B cell (primary cell): Measurements from ENCODE around the gene RMDN2. TPM values are rescaled to one million over a fixed set of nuclear protein-coding genes. Genes with fewer than 3 reads are reported as not detected.

Experiments
- ATAC-seq: fragments of 200-7000 bp; cut with Tn5 transposase; one replicate; pipeline ENCODE4 v1.10.0; 2021; ENCODE audit warnings: low read depth, mild to moderate bottlenecking, moderate number of reproducible peaks, moderate library complexity
- CTCF ChIA-PET: fragments of 350-600 bp; sonication (Branson Sonifier 250); formaldehyde crosslinking; loops from one replicate; lab custom pipeline; 2021; ENCODE audit warnings: antibody characterized with exemption, inconsistent platforms; lab: Charles Lee
- POLR2A ChIA-PET: fragments of 350-600 bp; sonication (Branson Sonifier 250); formaldehyde crosslinking; loops from one replicate; lab custom pipeline; 2021; ENCODE audit warnings: antibody characterized with exemption; lab: Charles Lee
- DNase-seq: peaks from one replicate; pipeline ENCODE4 v3.0.0; 2013
- H2AFZ ChIP-seq: 2 replicates; pipeline ENCODE4 v1.6.1; 2012; ENCODE audit warnings: mild to moderate bottlenecking, low read depth, low read length; ENCODE audit not compliant: insufficient read depth, poor library complexity, severe bottlenecking
- H3K27ac ChIP-seq, 2 donors: 1 replicate in 1 of 2; 2 replicates in 1 of 2; pipeline ENCODE4 v1.5.1; 2012 to 2013; ENCODE audit warnings: low read length in 2 of 2, mild to moderate bottlenecking in 2 of 2, moderate library complexity in 1 of 2
- H3K27me3 ChIP-seq, 4 experiments: fragments of 200-600 bp in 1 of 4; sonication (generic) in 1 of 4; replicated peaks in 1 of 4; 1 replicate in 2 of 4; 2 replicates in 2 of 4; pipeline versions ENCODE4 v1.6.1 to v1.7.0; 2013 to 2016; ENCODE audit warnings: low read length in 3 of 4, mild to moderate bottlenecking in 2 of 4, mixed read lengths in 1 of 4, moderate library complexity in 1 of 4; ENCODE audit not compliant: insufficient read depth in 4 of 4, control insufficient read depth in 3 of 4; ENCODE audit errors: control extremely low read depth in 1 of 4
- H3K36me3 ChIP-seq, 2 experiments: replicated peaks in 1 of 2; 1 replicate in 1 of 2; 2 replicates in 1 of 2; pipeline versions ENCODE4 v1.6.1 to v1.7.1; 2013; ENCODE audit warnings: low read length in 1 of 2; ENCODE audit not compliant: insufficient read depth in 2 of 2, control insufficient read depth in 1 of 2; ENCODE audit errors: control extremely low read depth in 1 of 2, extremely low read depth in 1 of 2
- H3K4me1 ChIP-seq, 2 donors: fragments of 200-600 bp in 1 of 2; sonication (generic) in 1 of 2; 1 replicate in 1 of 2; 2 replicates in 1 of 2; pipeline versions ENCODE4 v1.5.1 to v1.6.1; 2013 to 2017; ENCODE audit warnings: low read length in 2 of 2; ENCODE audit not compliant: control insufficient read depth in 2 of 2, insufficient read depth in 2 of 2
- H3K4me2 ChIP-seq: replicated peaks from 2 replicates; pipeline ENCODE3; 2012; ENCODE audit warnings: mild to moderate bottlenecking, low read depth, low read length; ENCODE audit not compliant: poor library complexity, severe bottlenecking
- H3K4me3 ChIP-seq, 5 experiments: fragments of 200-600 bp in 1 of 5; sonication (generic) in 1 of 5; 1 replicate in 3 of 5; 2 replicates in 2 of 5; pipeline versions ENCODE4 v1.5.1 to v1.7.0; 2011 to 2016; ENCODE audit warnings: low read length in 4 of 5, mild to moderate bottlenecking in 4 of 5, low read depth in 2 of 5, control low read depth in 1 of 5, moderate library complexity in 1 of 5; ENCODE audit not compliant: insufficient read depth in 1 of 5; ENCODE audit errors: control extremely low read depth in 1 of 5, extremely low read depth in 1 of 5
- H3K79me2 ChIP-seq: fragments of 200-600 bp; sonication (generic); one replicate; pipeline ENCODE4 v1.6.0; 2016; ENCODE audit warnings: low read length; ENCODE audit not compliant: control insufficient read depth, insufficient read depth
- H3K9ac ChIP-seq: fragments of 200-600 bp; sonication (generic); 2 replicates; pipeline ENCODE4 v1.6.1; 2017; ENCODE audit warnings: mild to moderate bottlenecking, low read length, moderate library complexity
- H3K9me3 ChIP-seq, 3 donors: one replicate each; pipeline versions ENCODE4 v1.6.1 to v1.7.1; 2013; ENCODE audit warnings: low read length in 2 of 3; ENCODE audit not compliant: control insufficient read depth in 2 of 3, insufficient read depth in 1 of 3; ENCODE audit errors: control extremely low read depth in 1 of 3
- H4K20me1 ChIP-seq: 2 replicates; pipeline ENCODE4 v1.6.0; 2012; ENCODE audit warnings: mild to moderate bottlenecking, low read length; ENCODE audit not compliant: insufficient read depth, control insufficient read depth, poor library complexity, severe bottlenecking
- H3K27ac Mint-ChIP-seq: one replicate; pipeline ENCODE4 v1.8.0; 2021; ENCODE audit warnings: mixed read lengths
- H3K27me3 Mint-ChIP-seq: one replicate; pipeline ENCODE4 v1.8.0; 2021; ENCODE audit warnings: mixed read lengths
- H3K4me1 Mint-ChIP-seq: one replicate; pipeline ENCODE4 v1.8.0; 2021; ENCODE audit warnings: mixed read lengths
- H3K4me3 Mint-ChIP-seq: one replicate; pipeline ENCODE4 v1.8.0; 2021; ENCODE audit warnings: mixed read lengths
- H3K9me3 Mint-ChIP-seq: one replicate; pipeline ENCODE4 v1.8.0; 2022; ENCODE audit warnings: mixed read lengths; ENCODE audit not compliant: insufficient read depth
- CTCF ChIP-seq: fragments of 200-600 bp; IDR thresholded peaks from one replicate; pipeline ENCODE4 v1.8.0; 2022; ENCODE audit warnings: antibody characterized with exemption, mild to moderate bottlenecking
- EZH2 ChIP-seq: IDR thresholded peaks from 2 replicates; pipeline ENCODE4 v1.6.1; 2012; ENCODE audit warnings: borderline replicate concordance, low read depth, mild to moderate bottlenecking, moderate library complexity, low read length; ENCODE audit not compliant: insufficient read depth, poor library complexity, severe bottlenecking
- WGBS: methylation state at CpG from one replicate; pipeline ENCODE4 v1.1.5; 2013; ENCODE audit warnings: missing lambda C conversion rate; ENCODE audit not compliant: insufficient coverage; 5-methylcytosine and 5-hydroxymethylcytosine counted together
- intact Hi-C: fragments of 100-400 bp; cut with micrococcal nuclease; formaldehyde crosslinking; loops from one replicate; pipeline ENCODE4 v1.10.0; 2022
- polyA plus RNA-seq: library from polyadenylated mRNA; depleted of rRNA; stranded (reverse); fragments of >200 nt; gene quantifications from 2 replicates; pipeline ENCODE4 v1.2.3, GENCODE V29; 2012
- total RNA-seq, 2 donors: library from RNA; stranded (reverse); fragments of 120-200 nt in 1 of 2; gene quantifications; 1 replicate in 1 of 2; 2 replicates in 1 of 2; pipeline versions ENCODE4 v1.2.3 to v1.2.4, GENCODE V29; 2013 to 2022

Gene RMDN2
- total and polyA plus RNA-seq, 2 donors (not counting 1 experiment from before 2014, with no cell fraction given), result 6.4 to 6.6 TPM

- Histone ChIP-seq H3K27ac (no peak overlapping the region), H3K4me2 (no peak overlapping the region), H3K4me1 (peaks cover 2% of the 10 kb centered on the region in 2 donors), H3K79me2 (no peaks in the 10 kb centered on the region), H3K9ac (no peak overlapping the region), H3K9me3 (no peaks in the 10 kb centered on the region), H4K20me1 (no peaks in the 10 kb centered on the region), H2AFZ (no peak overlapping the region), H3K27me3 (no peaks in the 10 kb centered on the region), H3K4me3 (no peak overlapping the region), H3K36me3 (no peaks in the 10 kb centered on the region)
- CTCF ChIA-PET, result no interaction called here
- TF ChIP-seq CTCF (no peak), EZH2 (no peak)
- ATAC-seq, result no peak
- Mint-ChIP-seq H3K27ac (no peak overlapping the region), H3K4me3 (no peak overlapping the region), H3K4me1 (peaks cover 2% of the 10 kb centered on the region), H3K27me3 (no peaks in the 10 kb centered on the region), H3K9me3 (peaks cover 4% of the 10 kb centered on the region)
- intact Hi-C loops, result no loop called here
- DNase-seq, result no peak
- POLR2A ChIA-PET, result no interaction called here
- no CpG with 5 or more reads among the region's 4 CpGs for WGBS
These were observed 62.1 kb downstream of the RMDN2 start for GRCh38 chr2:37987098-37987775.

- no peak overlapping the region for H3K4me3 ChIP-seq
- Mint-ChIP-seq H3K27me3 (no peaks in the 10 kb centered on the region), H3K9me3 (no peaks in the 10 kb centered on the region), H3K4me3 (no peak overlapping the region), H3K27ac (no peak overlapping the region), H3K4me1 (no peaks in the 10 kb centered on the region)
- H3K9ac ChIP-seq, result no peak overlapping the region
- TF ChIP-seq EZH2 (no peak), CTCF (no peak)
- H3K4me2 ChIP-seq, result no peak overlapping the region
- no peak overlapping the region for H2AFZ ChIP-seq
- CTCF ChIA-PET, result interaction anchor here (1.3 kb wide), 1 partner anchor 11 kb away, joined by 3 read pairs; no protein-coding TSS in a partner anchor
- no CpG with 5 or more reads among the region's 3 CpGs for WGBS
- DNase-seq, result no peak
- no peaks in the 10 kb centered on the region for H3K36me3 ChIP-seq
- no peaks in the 10 kb centered on the region for H4K20me1 ChIP-seq
- POLR2A ChIA-PET, result no interaction called here
- no peak overlapping the region for H3K27ac ChIP-seq
- H3K27me3 ChIP-seq, result no peaks in the 10 kb centered on the region
- no peaks in the 10 kb centered on the region for H3K79me2 ChIP-seq
- H3K4me1 ChIP-seq, result no peaks in the 10 kb centered on the region
- H3K9me3 ChIP-seq, result no peaks in the 10 kb centered on the region
- intact Hi-C loops, result no loop called here
- no peak for ATAC-seq
These were observed 67.5 kb downstream of the RMDN2 start for GRCh38 chr2:37992601-37993000.
